Measurements from ENCODE around the gene ARID3A. TPM values are rescaled to one million over a fixed set of nuclear protein-coding genes. Genes with fewer than 3 reads are reported as not detected.
"Not testable (repeated sequence)": the region's sequence is repeated elsewhere in the genome, so short reads cannot be mapped to it uniquely, and the experiment has no call there.

ARID3A gene
- total RNA-seq, result 9.7 TPM
- polyA plus RNA-seq (ENCODE audit: insufficient read depth in 1 of 8, insufficient read length in 8 of 8, low replicate concordance in 1 of 8), result 10 to 100 TPM in 7 of 8 donors, 1 to 10 TPM in 1; 9.4 to 19.1 (median 16.7) TPM
- long read RNA-seq, donor 1, result 0 reads
- long read RNA-seq, donor 2, result 0 reads
- long read RNA-seq, donor 3, partial matches to known transcripts, result 18 of 19 reads
- long read RNA-seq, donor 3, other reads (novel, unspliced or antisense), result 0 of 19 reads
- long read RNA-seq, donor 4, full-length matches to known transcripts, result 1 of 1 reads
- long read RNA-seq, donor 4, partial matches to known transcripts, result 0 of 1 reads
- long read RNA-seq, donor 4, other reads (novel, unspliced or antisense), result 0 of 1 reads
- long read RNA-seq, donor 5, full-length matches to known transcripts, result 2 of 2 reads
- long read RNA-seq, donor 5, partial matches to known transcripts, result 0 of 2 reads
- long read RNA-seq, donor 5, other reads (novel, unspliced or antisense), result 0 of 2 reads
- long read RNA-seq, donor 6, full-length matches to known transcripts, result 1 of 1 reads
- long read RNA-seq, donor 6, partial matches to known transcripts, result 0 of 1 reads
- long read RNA-seq, donor 6, other reads (novel, unspliced or antisense), result 0 of 1 reads
- long read RNA-seq, donor 7, partial matches to known transcripts, result 0 of 2 reads
- long read RNA-seq, donor 7, other reads (novel, unspliced or antisense), result 0 of 2 reads
- long read RNA-seq, donor 8, partial matches to known transcripts, result 5 of 6 reads
- long read RNA-seq, donor 8, other reads (novel, unspliced or antisense), result 0 of 6 reads
- long read RNA-seq, donor 9, result 0 reads
- long read RNA-seq, donor 10, partial matches to known transcripts, result 0 of 1 reads
- long read RNA-seq, donor 10, other reads (novel, unspliced or antisense), result 0 of 1 reads
- long read RNA-seq, donor 11, partial matches to known transcripts, result 0 of 1 reads
- long read RNA-seq, donor 11, other reads (novel, unspliced or antisense), result 0 of 1 reads

- Histone ChIP-seq H3K9me3 (replicated peaks; ENCODE audit: control insufficient read depth, low read depth, low read length) (no peaks in the 10 kb centered on the region), H3K27me3 (ENCODE audit: control insufficient read depth, insufficient read depth, low read length) (peaks cover 15% of the 10 kb centered on the region), H3K4me1 (ENCODE audit: control insufficient read depth, insufficient read depth, low read length) (peaks cover 43% of the 10 kb centered on the region), H3K36me3 (ENCODE audit: control insufficient read depth, insufficient read depth, low read length) (peaks cover 4% of the 10 kb centered on the region), H3K27ac (ENCODE audit: low read length) (peak within 1 kb of the TSS; percentile 81), H3K4me3 (ENCODE audit: low read length) (peak within 1 kb of the TSS; percentile 82)
- peak; percentile 92 for DNase-seq
- WGBS (ENCODE audit: insufficient coverage), result under 1% methylated on average over 65 of the region's 97 CpGs
Observed at GRCh38 chr19:925526-926322, at the start of gene ARID3A. ARID3A (plus strand) TSS chr19:926035; CDS start chr19:929529, 3,494 bp downstream.

- H3K9me3 ChIP-seq (replicated peaks; ENCODE audit: control insufficient read depth, low read depth, low read length), result no peaks in the 10 kb centered on the region
- H3K4me3 ChIP-seq (ENCODE audit: low read length), result no peak overlapping the region
- no peak for DNase-seq
- no peaks in the 10 kb centered on the region for H3K27me3 ChIP-seq (ENCODE audit: control insufficient read depth, insufficient read depth, low read length)
- peaks cover 8% of the 10 kb centered on the region for H3K4me1 ChIP-seq (ENCODE audit: control insufficient read depth, insufficient read depth, low read length)
- H3K27ac ChIP-seq (ENCODE audit: low read length), result no peak overlapping the region
- WGBS (ENCODE audit: insufficient coverage), result 68% methylated on average over 13 of the region's 18 CpGs
- H3K36me3 ChIP-seq (ENCODE audit: control insufficient read depth, insufficient read depth, low read length), result peaks cover 62% of the 10 kb centered on the region
Observed at GRCh38 chr19:876089-876488, 49.7 kb upstream of the ARID3A start.

- Histone ChIP-seq H3K9me3 (replicated peaks; ENCODE audit: control insufficient read depth, low read depth, low read length) (no peaks in the 10 kb centered on the region), H3K27me3 (ENCODE audit: control insufficient read depth, insufficient read depth, low read length) (no peaks in the 10 kb centered on the region), H3K36me3 (ENCODE audit: control insufficient read depth, insufficient read depth, low read length) (peaks cover 66% of the 10 kb centered on the region), H3K4me3 (ENCODE audit: low read length) (no peak overlapping the region), H3K4me1 (ENCODE audit: control insufficient read depth, insufficient read depth, low read length) (peaks cover 4% of the 10 kb centered on the region), H3K27ac (ENCODE audit: low read length) (no peak overlapping the region)
- no peak for DNase-seq
- 88% methylated on average over 28 of the region's 29 CpGs for WGBS (ENCODE audit: insufficient coverage)
Observed at GRCh38 chr19:876780-877314, 49.0 kb upstream of the ARID3A start.

- not testable (repeated sequence) for H3K27ac ChIP-seq (ENCODE audit: low read length); H3K4me3 ChIP-seq (ENCODE audit: low read length); H3K27me3 ChIP-seq (ENCODE audit: control insufficient read depth, insufficient read depth, low read length); H3K4me1 ChIP-seq (ENCODE audit: control insufficient read depth, insufficient read depth, low read length); H3K9me3 ChIP-seq (replicated peaks; ENCODE audit: control insufficient read depth, low read depth, low read length); DNase-seq
- WGBS (ENCODE audit: insufficient coverage), result 81% methylated on average over 14 of the region's 23 CpGs
- peaks cover 73% of the 10 kb centered on the region for H3K36me3 ChIP-seq (ENCODE audit: control insufficient read depth, insufficient read depth, low read length)
Observed at GRCh38 chr19:877992-878660, 47.7 kb upstream of the ARID3A start.

GRCh38 chr19:878751-879561 lies 46.9 kb upstream of the ARID3A start:
- WGBS (ENCODE audit: insufficient coverage), result 90% methylated on average over 17 of the region's 24 CpGs
- H3K4me3 ChIP-seq (ENCODE audit: low read length); H3K27ac ChIP-seq (ENCODE audit: low read length); H3K9me3 ChIP-seq (replicated peaks; ENCODE audit: control insufficient read depth, low read depth, low read length); H3K27me3 ChIP-seq (ENCODE audit: control insufficient read depth, insufficient read depth, low read length); H3K4me1 ChIP-seq (ENCODE audit: control insufficient read depth, insufficient read depth, low read length); DNase-seq: not testable (repeated sequence)
- H3K36me3 ChIP-seq (ENCODE audit: control insufficient read depth, insufficient read depth, low read length), result peaks cover 74% of the 10 kb centered on the region

GRCh38 chr19:879711-880438 lies 46.0 kb upstream of the ARID3A start:
- DNase-seq, result no peak
- Histone ChIP-seq H3K27me3 (ENCODE audit: control insufficient read depth, insufficient read depth, low read length) (no peaks in the 10 kb centered on the region), H3K27ac (ENCODE audit: low read length) (no peak overlapping the region), H3K36me3 (ENCODE audit: control insufficient read depth, insufficient read depth, low read length) (peaks cover 75% of the 10 kb centered on the region), H3K4me3 (ENCODE audit: low read length) (no peak overlapping the region), H3K9me3 (replicated peaks; ENCODE audit: control insufficient read depth, low read depth, low read length) (no peaks in the 10 kb centered on the region), H3K4me1 (ENCODE audit: control insufficient read depth, insufficient read depth, low read length) (peaks cover 4% of the 10 kb centered on the region)
- WGBS (ENCODE audit: insufficient coverage), result 86% methylated on average over 29 of the region's 37 CpGs

GRCh38 chr19:881385-882071 lies 44.3 kb upstream of the ARID3A start:
- 96% methylated on average over 32 of the region's 34 CpGs for WGBS (ENCODE audit: insufficient coverage)

GRCh38 chr19:882871-883497 lies 42.9 kb upstream of the ARID3A start:
- no peaks in the 10 kb centered on the region for H3K27me3 ChIP-seq (ENCODE audit: control insufficient read depth, insufficient read depth, low read length)
- H3K9me3 ChIP-seq (replicated peaks; ENCODE audit: control insufficient read depth, low read depth, low read length), result no peaks in the 10 kb centered on the region
- no peak overlapping the region for H3K4me3 ChIP-seq (ENCODE audit: low read length)
- no peak overlapping the region for H3K27ac ChIP-seq (ENCODE audit: low read length)
- peaks cover 79% of the 10 kb centered on the region for H3K36me3 ChIP-seq (ENCODE audit: control insufficient read depth, insufficient read depth, low read length)
- DNase-seq, result no peak
- H3K4me1 ChIP-seq (ENCODE audit: control insufficient read depth, insufficient read depth, low read length), result no peaks in the 10 kb centered on the region
- 92% methylated on average over 7 of the region's 30 CpGs for WGBS (ENCODE audit: insufficient coverage)

More at GRCh38 chr19:881385-882071, 44.3 kb upstream of the ARID3A start:
- Histone ChIP-seq H3K36me3 (ENCODE audit: control insufficient read depth, insufficient read depth, low read length) (peaks cover 73% of the 10 kb centered on the region), H3K4me3 (ENCODE audit: low read length) (no peak overlapping the region), H3K9me3 (replicated peaks; ENCODE audit: control insufficient read depth, low read depth, low read length) (no peaks in the 10 kb centered on the region), H3K27me3 (ENCODE audit: control insufficient read depth, insufficient read depth, low read length) (no peaks in the 10 kb centered on the region), H3K27ac (ENCODE audit: low read length) (no peak overlapping the region), H3K4me1 (ENCODE audit: control insufficient read depth, insufficient read depth, low read length) (no peaks in the 10 kb centered on the region)
- DNase-seq, result no peak

Data from muscle of leg (tissue), 16 donors.